Stimulated activated effector memory CD8-positive, alpha-beta T cell treated with anti-CD3 and anti-CD28 coated beads, Interleukin-12 subunit alpha, Interleukin-12 subunit beta, amount 100 ng/mL, for 72 hours (primary cell): ENCODE data around the gene SMTN.
A peak's percentile ranks its signal among the peaks of the same experiment; 100 is the strongest.
"Not testable (repeated sequence)": the region's sequence is repeated elsewhere in the genome, so short reads cannot be mapped to it uniquely, and the experiment has no call there.

Source experiments
- ATAC-seq: fragments of 150-1000 bp; cut with Tn5 transposase; 2 replicates; pipeline ENCODE4 v1.10.0; 2021
- DNase-seq, 2 donors: peaks; one replicate each; pipeline ENCODE4 v3.0.0; 2021 to 2022; ENCODE audit warnings: low spot score in 2 of 2
- H3K27ac Mint-ChIP-seq: one replicate; pipeline ENCODE4 v1.8.0; 2022; ENCODE audit warnings: mild to moderate bottlenecking, mixed read lengths
- H3K36me3 Mint-ChIP-seq: one replicate; pipeline ENCODE4 v1.8.0; 2022; ENCODE audit warnings: mild to moderate bottlenecking, mixed read lengths
- H3K4me1 Mint-ChIP-seq: one replicate; pipeline ENCODE4 v1.8.0; 2022; ENCODE audit warnings: mixed read lengths
- H3K4me3 Mint-ChIP-seq: one replicate; pipeline ENCODE4 v1.8.0; 2022; ENCODE audit warnings: mild to moderate bottlenecking, mixed read lengths
- H3K9me3 Mint-ChIP-seq: one replicate; pipeline ENCODE4 v1.8.0; 2022; ENCODE audit warnings: mixed read lengths

SMTN gene

GRCh38 chr22:31103899-31104694, 23.0 kb downstream of the SMTN start:
- Mint-ChIP-seq H3K4me1 (peaks cover 21% of the 10 kb centered on the region), H3K36me3 (no peaks in the 10 kb centered on the region), H3K27ac (no peak overlapping the region), H3K9me3 (no peaks in the 10 kb centered on the region), H3K4me3 (no peak overlapping the region)
- ATAC-seq (no peak), DNase-seq (no peak)

- DNase-seq (no peak), ATAC-seq (no peak)
- peaks cover 21% of the 10 kb centered on the region for H3K4me1 Mint-ChIP-seq
- no peak overlapping the region for H3K4me3 Mint-ChIP-seq
- no peaks in the 10 kb centered on the region for H3K36me3 Mint-ChIP-seq
- no peaks in the 10 kb centered on the region for H3K9me3 Mint-ChIP-seq
- H3K27ac Mint-ChIP-seq, result no peak overlapping the region
Measured at GRCh38 chr22:31104869-31105268, 23.8 kb downstream of the SMTN start.

- H3K4me3 Mint-ChIP-seq, result peak overlapping the region; percentile 84
- no peak overlapping the region for H3K27ac Mint-ChIP-seq
- ATAC-seq (no peak), DNase-seq (no peak)
- H3K4me1 Mint-ChIP-seq, result peaks cover 21% of the 10 kb centered on the region
- no peaks in the 10 kb centered on the region for H3K36me3 Mint-ChIP-seq
- H3K9me3 Mint-ChIP-seq, result no peaks in the 10 kb centered on the region
Measured at GRCh38 chr22:31105282-31105929, 24.3 kb downstream of the SMTN start.

- Mint-ChIP-seq H3K27ac (peak overlapping the region; percentile 83), H3K4me1 (peaks cover 21% of the 10 kb centered on the region), H3K36me3 (no peaks in the 10 kb centered on the region), H3K9me3 (no peaks in the 10 kb centered on the region), H3K4me3 (peak overlapping the region; percentile 84)
- DNase-seq (no peak), ATAC-seq (no peak)
Measured at GRCh38 chr22:31106001-31106571, 25.0 kb downstream of the SMTN start.

GRCh38 chr22:31106731-31107177, 25.6 kb downstream of the SMTN start:
- H3K4me1 Mint-ChIP-seq, result peaks cover 21% of the 10 kb centered on the region
- H3K36me3 Mint-ChIP-seq, result no peaks in the 10 kb centered on the region
- peak overlapping the region; percentile 84 for H3K4me3 Mint-ChIP-seq
- DNase-seq (no peak), ATAC-seq (no peak)
- peak overlapping the region; percentile 83 for H3K27ac Mint-ChIP-seq
- no peaks in the 10 kb centered on the region for H3K9me3 Mint-ChIP-seq

GRCh38 chr22:31107178-31107893, 26.2 kb downstream of the SMTN start, which contains the start of gene SELENOM:
Gene SELENOM, minus strand, starts transcription at chr22:31107568. Its CDS starts 63 bp downstream, at chr22:31107505.
- ATAC-seq, result peak; percentile 95
- Mint-ChIP-seq H3K4me1 (peaks cover 21% of the 10 kb centered on the region), H3K4me3 (peak within 1 kb of the TSS; percentile 84), H3K27ac (peak within 1 kb of the TSS; percentile 83), H3K9me3 (no peaks in the 10 kb centered on the region), H3K36me3 (no peaks in the 10 kb centered on the region)
- DNase-seq, result peak; percentile 73 to 90

GRCh38 chr22:31107894-31108218, 26.7 kb downstream of the SMTN start:
- Mint-ChIP-seq H3K4me1 (peaks cover 21% of the 10 kb centered on the region), H3K27ac (peak overlapping the region; percentile 83), H3K36me3 (no peaks in the 10 kb centered on the region), H3K4me3 (peak overlapping the region; percentile 84), H3K9me3 (no peaks in the 10 kb centered on the region)
- no peak for DNase-seq
- ATAC-seq, result peak; percentile 39

- not testable (repeated sequence) for H3K4me1 Mint-ChIP-seq, ATAC-seq, H3K9me3 Mint-ChIP-seq, DNase-seq, H3K4me3 Mint-ChIP-seq, H3K36me3 Mint-ChIP-seq, H3K27ac Mint-ChIP-seq
Measured at GRCh38 chr22:31112547-31113091, 31.5 kb downstream of the SMTN start.

GRCh38 chr22:31118046-31118820, 37.1 kb downstream of the SMTN start:
- H3K9me3 Mint-ChIP-seq, result no peaks in the 10 kb centered on the region
- H3K27ac Mint-ChIP-seq, result no peak overlapping the region
- no peaks in the 10 kb centered on the region for H3K36me3 Mint-ChIP-seq

GRCh38 chr22:31119026-31119717, 38.1 kb downstream of the SMTN start:
- peaks cover 5% of the 10 kb centered on the region for H3K4me1 Mint-ChIP-seq
- no peaks in the 10 kb centered on the region for H3K9me3 Mint-ChIP-seq
- no peaks in the 10 kb centered on the region for H3K36me3 Mint-ChIP-seq
- H3K4me3 Mint-ChIP-seq, result no peak overlapping the region
- no peak overlapping the region for H3K27ac Mint-ChIP-seq
- no peak for DNase-seq
- ATAC-seq, result no peak

More at GRCh38 chr22:31118046-31118820, 37.1 kb downstream of the SMTN start:
- peak; percentile 19 for ATAC-seq
- DNase-seq, result no peak
- H3K4me3 Mint-ChIP-seq, result no peak overlapping the region
- H3K4me1 Mint-ChIP-seq, result peaks cover 5% of the 10 kb centered on the region

- Mint-ChIP-seq H3K4me3 (no peak overlapping the region), H3K9me3 (no peaks in the 10 kb centered on the region), H3K27ac (no peak overlapping the region), H3K36me3 (no peaks in the 10 kb centered on the region), H3K4me1 (peaks cover 5% of the 10 kb centered on the region)
- ATAC-seq (no peak), DNase-seq (no peak)
Measured at GRCh38 chr22:31120230-31120629, 39.1 kb downstream of the SMTN start.

GRCh38 chr22:31120642-31121041, 39.5 kb downstream of the SMTN start:
- DNase-seq (no peak), ATAC-seq (no peak)
- Mint-ChIP-seq H3K27ac (no peak overlapping the region), H3K4me3 (no peak overlapping the region), H3K9me3 (no peaks in the 10 kb centered on the region), H3K36me3 (no peaks in the 10 kb centered on the region), H3K4me1 (peaks cover 5% of the 10 kb centered on the region)

GRCh38 chr22:31121403-31121802, 40.3 kb downstream of the SMTN start:
- no peak for ATAC-seq
- Mint-ChIP-seq H3K4me1 (peaks cover 5% of the 10 kb centered on the region), H3K27ac (no peak overlapping the region), H3K36me3 (no peaks in the 10 kb centered on the region), H3K9me3 (no peaks in the 10 kb centered on the region), H3K4me3 (no peak overlapping the region)
- DNase-seq, result no peak

- Mint-ChIP-seq H3K27ac (no peak overlapping the region), H3K4me1 (peaks cover 6% of the 10 kb centered on the region), H3K9me3 (no peaks in the 10 kb centered on the region), H3K4me3 (no peak overlapping the region), H3K36me3 (no peaks in the 10 kb centered on the region)
- ATAC-seq (no peak), DNase-seq (no peak)
Measured at GRCh38 chr22:31122196-31122531, 41.0 kb downstream of the SMTN start.
